ENCODE data around the gene TMEM181.
"Not testable (repeated sequence)": the region's sequence is repeated elsewhere in the genome, so short reads cannot be mapped to it uniquely, and the experiment has no call there.

Gene TMEM181

GRCh38 chr6:158669145-158670035, 109.5 kb downstream of the TMEM181 start:
- TF ChIP-seq YY1 (IDR thresholded peaks at IDR 0.05; ENCODE audit: insufficient read depth, insufficient read length) (no peak), ZNF274 (IDR thresholded peaks at IDR 0.05; ENCODE audit: low read depth, low read length) (no peak), SUZ12 (IDR thresholded peaks at IDR 0.05; ENCODE audit: extremely low read depth, insufficient read depth, insufficient read length) (no peak)
- Histone ChIP-seq H3K36me3 (ENCODE audit: insufficient read depth, insufficient read length, low read length) (no peaks in the 10 kb centered on the region), H3K27me3 (ENCODE audit: insufficient read depth, insufficient read length) (peaks cover 2% of the 10 kb centered on the region), H3K9me3 (ENCODE audit: insufficient read depth, low read length) (no peaks in the 10 kb centered on the region), H3K9ac (ENCODE audit: insufficient read length, low read depth) (no peak overlapping the region), H3K4me3 (ENCODE audit: insufficient read length, low read depth) (no peak overlapping the region), H3K4me1 (ENCODE audit: insufficient read depth, insufficient read length) (no peaks in the 10 kb centered on the region)
- no peak for DNase-seq (ENCODE audit: low read depth, low spot score)

GRCh38 chr6:158672119-158672518, 112.2 kb downstream of the TMEM181 start:
- not testable (repeated sequence) for DNase-seq (ENCODE audit: low read depth, low spot score); H3K27me3 ChIP-seq (ENCODE audit: insufficient read depth, insufficient read length); H3K4me1 ChIP-seq (ENCODE audit: insufficient read depth, insufficient read length); H3K36me3 ChIP-seq (ENCODE audit: insufficient read depth, insufficient read length, low read length); H3K4me3 ChIP-seq (ENCODE audit: insufficient read length, low read depth); H3K9me3 ChIP-seq (ENCODE audit: insufficient read depth, low read length); H3K9ac ChIP-seq (ENCODE audit: insufficient read length, low read depth)

GRCh38 chr6:158672726-158673125, 112.8 kb downstream of the TMEM181 start:
- no peak overlapping the region for H3K4me3 ChIP-seq (ENCODE audit: insufficient read length, low read depth)
- H3K36me3 ChIP-seq (ENCODE audit: insufficient read depth, insufficient read length, low read length): no peaks in the 10 kb centered on the region
- H3K9ac ChIP-seq (ENCODE audit: insufficient read length, low read depth): no peak overlapping the region
- H3K9me3 ChIP-seq (ENCODE audit: insufficient read depth, low read length): no peaks in the 10 kb centered on the region
- TF ChIP-seq SUZ12 (IDR thresholded peaks at IDR 0.05; ENCODE audit: extremely low read depth, insufficient read depth, insufficient read length) (no peak), YY1 (IDR thresholded peaks at IDR 0.05; ENCODE audit: insufficient read depth, insufficient read length) (no peak), ZNF274 (IDR thresholded peaks at IDR 0.05; ENCODE audit: low read depth, low read length) (no peak)
- H3K27me3 ChIP-seq (ENCODE audit: insufficient read depth, insufficient read length): no peaks in the 10 kb centered on the region
- no peaks in the 10 kb centered on the region for H3K4me1 ChIP-seq (ENCODE audit: insufficient read depth, insufficient read length)
- DNase-seq (ENCODE audit: low read depth, low spot score): no peak

- Histone ChIP-seq H3K9ac (ENCODE audit: insufficient read length, low read depth) (no peak overlapping the region), H3K27me3 (ENCODE audit: insufficient read depth, insufficient read length) (no peaks in the 10 kb centered on the region), H3K36me3 (ENCODE audit: insufficient read depth, insufficient read length, low read length) (no peaks in the 10 kb centered on the region), H3K4me1 (ENCODE audit: insufficient read depth, insufficient read length) (no peaks in the 10 kb centered on the region), H3K9me3 (ENCODE audit: insufficient read depth, low read length) (no peaks in the 10 kb centered on the region), H3K4me3 (ENCODE audit: insufficient read length, low read depth) (no peak overlapping the region)
- DNase-seq (ENCODE audit: low read depth, low spot score): no peak
- no peak for TF ChIP-seq YY1 (IDR thresholded peaks at IDR 0.05; ENCODE audit: insufficient read depth, insufficient read length)
- TF ChIP-seq ZNF274 (IDR thresholded peaks at IDR 0.05; ENCODE audit: low read depth, low read length): no peak
- no peak for TF ChIP-seq SUZ12 (IDR thresholded peaks at IDR 0.05; ENCODE audit: extremely low read depth, insufficient read depth, insufficient read length)
These were observed 114.6 kb downstream of the TMEM181 start for GRCh38 chr6:158674342-158675131.

GRCh38 chr6:158677094-158677493, 117.2 kb downstream of the TMEM181 start:
- H3K9ac ChIP-seq (ENCODE audit: insufficient read length, low read depth); H3K9me3 ChIP-seq (ENCODE audit: insufficient read depth, low read length); H3K4me1 ChIP-seq (ENCODE audit: insufficient read depth, insufficient read length); H3K27me3 ChIP-seq (ENCODE audit: insufficient read depth, insufficient read length); H3K4me3 ChIP-seq (ENCODE audit: insufficient read length, low read depth); DNase-seq (ENCODE audit: low read depth, low spot score); H3K36me3 ChIP-seq (ENCODE audit: insufficient read depth, insufficient read length, low read length): not testable (repeated sequence)

GRCh38 chr6:158677906-158678578, 118.2 kb downstream of the TMEM181 start:
- no peaks in the 10 kb centered on the region for H3K4me1 ChIP-seq (ENCODE audit: insufficient read depth, insufficient read length)
- no peak for TF ChIP-seq ZNF274 (IDR thresholded peaks at IDR 0.05; ENCODE audit: low read depth, low read length)
- TF ChIP-seq YY1 (IDR thresholded peaks at IDR 0.05; ENCODE audit: insufficient read depth, insufficient read length): no peak
- no peak for TF ChIP-seq SUZ12 (IDR thresholded peaks at IDR 0.05; ENCODE audit: extremely low read depth, insufficient read depth, insufficient read length)
- H3K9me3 ChIP-seq (ENCODE audit: insufficient read depth, low read length): no peaks in the 10 kb centered on the region
- H3K4me3 ChIP-seq (ENCODE audit: insufficient read length, low read depth): no peak overlapping the region
- no peak overlapping the region for H3K9ac ChIP-seq (ENCODE audit: insufficient read length, low read depth)
- no peak for DNase-seq (ENCODE audit: low read depth, low spot score)
- H3K27me3 ChIP-seq (ENCODE audit: insufficient read depth, insufficient read length): no peaks in the 10 kb centered on the region
- H3K36me3 ChIP-seq (ENCODE audit: insufficient read depth, insufficient read length, low read length): no peaks in the 10 kb centered on the region

GRCh38 chr6:158680015-158680414, 120.1 kb downstream of the TMEM181 start:
- Histone ChIP-seq H3K9ac (ENCODE audit: insufficient read length, low read depth) (no peak overlapping the region), H3K4me1 (ENCODE audit: insufficient read depth, insufficient read length) (no peaks in the 10 kb centered on the region), H3K36me3 (ENCODE audit: insufficient read depth, insufficient read length, low read length) (no peaks in the 10 kb centered on the region), H3K9me3 (ENCODE audit: insufficient read depth, low read length) (no peaks in the 10 kb centered on the region), H3K4me3 (ENCODE audit: insufficient read length, low read depth) (no peak overlapping the region), H3K27me3 (ENCODE audit: insufficient read depth, insufficient read length) (no peaks in the 10 kb centered on the region)
- no peak for TF ChIP-seq ZNF274 (IDR thresholded peaks at IDR 0.05; ENCODE audit: low read depth, low read length)
- no peak for TF ChIP-seq SUZ12 (IDR thresholded peaks at IDR 0.05; ENCODE audit: extremely low read depth, insufficient read depth, insufficient read length)
- TF ChIP-seq YY1 (IDR thresholded peaks at IDR 0.05; ENCODE audit: insufficient read depth, insufficient read length): no peak
- no peak for DNase-seq (ENCODE audit: low read depth, low spot score)

Data from NT2/D1 (cell line).